HG03045 (cell line): ENCODE data around the gene BRWD1.
A peak's percentile ranks its signal among the peaks of the same experiment; 100 is the strongest.

Source experiments
- ATAC-seq: cut with Tn5 transposase; IDR thresholded peaks from one replicate; pipeline ENCODE4 v1.9.1; 2021; ENCODE audit warnings: mild to moderate bottlenecking, moderate library complexity; ENCODE audit not compliant: unreplicated experiment

BRWD1 gene

GRCh38 chr21:39330001-39330400 is 16.6 kb upstream of the BRWD1 start:
- no peak for ATAC-seq

GRCh38 chr21:39327727-39328126 is 14.3 kb upstream of the BRWD1 start:
- no peak for ATAC-seq

- no peak for ATAC-seq
These were observed 13.3 kb upstream of the BRWD1 start for GRCh38 chr21:39326607-39327307.

GRCh38 chr21:39325458-39325857 is 12.0 kb upstream of the BRWD1 start:
- no peak for ATAC-seq

- ATAC-seq = no peak
These were observed 8.0 kb upstream of the BRWD1 start for GRCh38 chr21:39321424-39321823.

GRCh38 chr21:39319814-39320332 is 6.4 kb upstream of the BRWD1 start:
- ATAC-seq = no peak

GRCh38 chr21:39319251-39319756 is 5.9 kb upstream of the BRWD1 start:
- ATAC-seq = no peak

- ATAC-seq = no peak
These were observed 4.9 kb upstream of the BRWD1 start for GRCh38 chr21:39318091-39318959.

- ATAC-seq = no peak
These were observed 4.0 kb upstream of the BRWD1 start for GRCh38 chr21:39317134-39318090.

GRCh38 chr21:39316729-39317128 is 3.3 kb upstream of the BRWD1 start:
- ATAC-seq = no peak

- ATAC-seq = no peak
These were observed 2.4 kb upstream of the BRWD1 start for GRCh38 chr21:39315603-39316445.

GRCh38 chr21:39314143-39315027 is 953 bp upstream of the BRWD1 start:
- ATAC-seq = peak; percentile 5

- ATAC-seq = peak; percentile 20
These were observed 326 bp downstream of the BRWD1 start for GRCh38 chr21:39313042-39313570.

- ATAC-seq = peak; percentile 72
These were observed 1.1 kb downstream of the BRWD1 start for GRCh38 chr21:39312112-39313041.

GRCh38 chr21:39311164-39311563 is 2.3 kb downstream of the BRWD1 start:
- no peak for ATAC-seq

GRCh38 chr21:39307466-39307865 is 6.0 kb downstream of the BRWD1 start:
- ATAC-seq = no peak

- ATAC-seq = no peak
These were observed 12.8 kb downstream of the BRWD1 start for GRCh38 chr21:39300587-39300986.
